Measurements from ENCODE around the gene DLEC1.

DNA sequence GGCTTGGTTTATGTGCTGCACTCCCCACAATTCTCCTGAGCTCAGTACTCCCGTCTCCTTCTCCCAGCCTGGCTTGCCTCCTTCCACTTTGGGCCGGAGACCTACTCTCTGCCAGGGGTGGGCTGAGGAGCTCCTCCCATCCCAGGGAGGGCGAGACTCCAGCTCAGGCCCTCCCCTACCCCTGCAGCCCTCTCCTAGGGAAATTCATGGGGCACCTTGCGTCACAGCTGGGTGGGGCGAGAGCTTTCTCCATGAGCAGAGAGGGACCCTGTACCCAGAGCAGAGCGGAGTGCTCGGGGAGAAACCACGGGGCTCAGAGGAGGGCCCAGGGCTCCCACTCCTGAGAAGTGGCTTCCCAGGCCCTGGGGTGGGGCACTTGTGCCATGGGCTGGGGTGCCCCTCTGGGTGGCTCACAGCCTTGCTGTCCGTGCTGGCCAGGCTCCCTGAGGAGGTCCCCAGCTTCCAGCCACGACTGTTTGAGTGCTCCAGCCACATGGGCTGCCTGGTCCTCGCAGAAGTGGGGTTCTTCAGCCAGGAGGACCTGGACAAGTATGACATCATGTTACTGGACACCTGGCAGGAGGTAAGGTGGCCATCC lies 35.1 kb upstream of the DLEC1 start:
- TF ChIP-seq EZH2 (IDR thresholded peaks at IDR 0.05; ENCODE audit: insufficient read depth, poor library complexity, severe bottlenecking) (no peak), EZH2phosphoT487 (IDR thresholded peaks at IDR 0.05; ENCODE audit: insufficient read depth, low read depth) (no peak)
